Measurements from ENCODE around the gene ST7.
"Not testable (repeated sequence)": the region's sequence is repeated elsewhere in the genome, so short reads cannot be mapped to it uniquely, and the experiment has no call there.

ST7 gene

GRCh38 chr7:117101026-117101425, 147.7 kb downstream of the ST7 start:
- no peak for DNase-seq

GRCh38 chr7:117110480-117111315, 157.4 kb downstream of the ST7 start:
- DNase-seq: peak; percentile 68 to 75

- no peak for DNase-seq
Observed at GRCh38 chr7:117111535-117111934, 158.2 kb downstream of the ST7 start.

GRCh38 chr7:117112640-117113039, 159.3 kb downstream of the ST7 start:
- DNase-seq: no peak

GRCh38 chr7:117113871-117114270, 160.6 kb downstream of the ST7 start:
- DNase-seq: no peak

GRCh38 chr7:117114272-117114671, 161.0 kb downstream of the ST7 start:
- peak in 1 of 2 donors; percentile 6 for DNase-seq

GRCh38 chr7:117116211-117116610, 162.9 kb downstream of the ST7 start:
- no peak for DNase-seq

GRCh38 chr7:117117172-117117571, 163.9 kb downstream of the ST7 start:
- no peak for DNase-seq

GRCh38 chr7:117118579-117119180, 165.4 kb downstream of the ST7 start:
- DNase-seq: no peak

- peak; percentile 64 to 98 for DNase-seq
Observed at GRCh38 chr7:117119192-117119924, 166.1 kb downstream of the ST7 start.

GRCh38 chr7:117120321-117120720, 167.0 kb downstream of the ST7 start:
- not testable (repeated sequence) for DNase-seq

- not testable (repeated sequence) for DNase-seq
Observed at GRCh38 chr7:117122036-117122435, 168.7 kb downstream of the ST7 start.

- no peak for DNase-seq
Observed at GRCh38 chr7:117122536-117122935, 169.2 kb downstream of the ST7 start.

GRCh38 chr7:117123311-117123926, 170.1 kb downstream of the ST7 start:
- DNase-seq: no peak

GRCh38 chr7:117124591-117125220, 171.4 kb downstream of the ST7 start:
- DNase-seq: peak; percentile 86 to 87

- no peak for DNase-seq
Observed at GRCh38 chr7:117126676-117127075, 173.4 kb downstream of the ST7 start.

- DNase-seq: peak; percentile 59 to 89
Observed at GRCh38 chr7:117127585-117128168, 174.4 kb downstream of the ST7 start.

- no peak for DNase-seq
Observed at GRCh38 chr7:117129521-117129955, 176.2 kb downstream of the ST7 start.

- no peak for DNase-seq
Observed at GRCh38 chr7:117130262-117130661, 177.0 kb downstream of the ST7 start.

- no peak for DNase-seq
Observed at GRCh38 chr7:117132321-117133120, 179.2 kb downstream of the ST7 start.

GRCh38 chr7:117133125-117133524, 179.8 kb downstream of the ST7 start:
- no peak for DNase-seq

Measured in inflammatory macrophage treated with lipopolysaccharide for 1 hour (primary cell).